Gastrocnemius medialis (tissue), 4 donors: ENCODE results near the gene MRPL20.

Experiments used
- CTCF ChIP-seq, 5 experiments: fragments of 450-650 bp in 3 of 5; fragments of 200-600 bp in 2 of 5; sonication (generic) in 2 of 5; IDR thresholded peaks in 4 of 5; conservative IDR thresholded peaks in 1 of 5; 1 replicate in 4 of 5; 2 replicates in 1 of 5; pipeline ENCODE4 v1.5.1; 2016 to 2019; ENCODE audit warnings: antibody characterized with exemption in 5 of 5, mild to moderate bottlenecking in 3 of 5, moderate library complexity in 3 of 5
- POLR2A ChIP-seq, 2 donors: fragments of 450-650 bp; IDR thresholded peaks; one replicate each; pipeline ENCODE4 v1.6.1; 2017; ENCODE audit warnings: antibody characterized with exemption in 2 of 2, mild to moderate bottlenecking in 2 of 2, moderate library complexity in 2 of 2

- no peak for TF ChIP-seq CTCF (IDR thresholded peaks at IDR 0.05 in 4 of 5, conservative IDR thresholded peaks at IDR 0.05 in 1 of 5)
- no peak for TF ChIP-seq POLR2A (IDR thresholded peaks at IDR 0.05)
These were observed 27.7 kb upstream of the MRPL20 start for GRCh38 chr1:1434824-1435105.
